ENCODE results near the gene SMPD3. TPM values are rescaled to one million over a fixed set of nuclear protein-coding genes. Genes with fewer than 3 reads are reported as not detected.

Gene SMPD3
- total and polyA plus RNA-seq, 2 of the 8 experiments (the other 6 are each of a cell fraction or from before 2014, with no cell fraction given) = 0.39 to 1.3 TPM

DNA sequence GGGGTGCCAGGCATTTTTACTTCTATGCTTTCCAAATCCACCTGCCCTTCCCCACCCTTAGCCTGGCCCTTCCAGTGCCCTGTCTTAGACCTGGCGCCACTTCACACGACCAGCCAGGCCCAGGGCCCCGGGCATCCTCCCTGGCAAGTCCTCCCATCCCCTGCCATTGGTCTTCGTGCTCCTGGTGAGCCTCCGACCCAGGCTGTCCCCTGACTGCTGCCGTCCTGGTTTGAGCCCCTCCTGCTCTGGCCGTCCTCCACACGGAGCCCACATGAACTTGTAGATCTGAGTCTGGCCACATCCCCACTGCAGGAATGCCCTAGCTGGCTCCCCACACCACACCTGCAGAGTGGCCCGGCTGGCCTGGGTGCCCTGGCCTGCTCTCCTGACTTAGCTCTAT is 93.5 kb downstream of the SMPD3 start:
- Histone ChIP-seq H3K4me1 (replicated peaks in 1 of 4; ENCODE audit: control insufficient read depth in 3 of 4, insufficient read depth in 4 of 4, low read length in 3 of 4) (no peaks in the 10 kb centered on the region), H4K5ac (ENCODE audit: insufficient read length, low read depth, low read length) (no peak overlapping the region), H3K79me2 (ENCODE audit: control insufficient read depth in 1 of 2, insufficient read depth in 2 of 2, low read length in 2 of 2) (no peaks in the 10 kb centered on the region), H4K20me1 (replicated peaks in 1 of 2; ENCODE audit: control insufficient read depth in 1 of 2, insufficient read depth in 2 of 2, low read length in 2 of 2) (peaks cover 0 to 12% of the 10 kb centered on the region in 2 experiments), H2BK15ac (ENCODE audit: low read length) (no peak overlapping the region), H3K36me3 (ENCODE audit: control insufficient read depth in 2 of 4, insufficient read depth in 4 of 4, low read length in 3 of 4) (peaks cover 6 to 44% (median 20%) of the 10 kb centered on the region in 4 experiments; a peak in 7 of 8 replicates), H3K56ac (replicated peaks; ENCODE audit: insufficient read length, low read depth, low read length) (no peak overlapping the region), H2AK5ac (ENCODE audit: low read depth, low read length) (no peak overlapping the region), H3K79me1 (ENCODE audit: low read depth, low read length) (no peaks in the 10 kb centered on the region), H3K23me2 (ENCODE audit: low read depth, low read length) (no peaks in the 10 kb centered on the region), H3K4ac (replicated peaks; ENCODE audit: insufficient read length, low read depth, low read length) (no peak overlapping the region), H3K4me3 (ENCODE audit: extremely low read depth in 1 of 4, insufficient read depth in 2 of 4, low read depth in 3 of 4, low read length in 4 of 4) (no peak overlapping the region), H2AFZ (ENCODE audit: low read length) (no peak overlapping the region), H3K14ac (ENCODE audit: insufficient read length) (no peak overlapping the region), H2BK120ac (replicated peaks; ENCODE audit: low read depth, low read length) (no peak overlapping the region), H3K18ac (ENCODE audit: extremely low read depth, low read length) (no peak overlapping the region), H4K8ac (ENCODE audit: extremely low read depth, insufficient read depth, low read length) (no peak overlapping the region), H3K23ac (ENCODE audit: insufficient read length) (no peak overlapping the region), H3K9me3 (ENCODE audit: insufficient read depth in 2 of 2, low read depth in 1 of 2, low read length in 1 of 2) (no peaks in the 10 kb centered on the region), H3K9ac (replicated peaks in 1 of 4; ENCODE audit: extremely low read depth in 1 of 4, low read depth in 3 of 4, low read length in 3 of 4) (no peak overlapping the region), H3K4me2 (ENCODE audit: insufficient read depth in 1 of 2, low read depth in 2 of 2, low read length in 2 of 2) (no peak overlapping the region), H2BK5ac (ENCODE audit: low read depth, low read length) (no peak overlapping the region; the same call in 1 of the 2 replicates), H2BK12ac (ENCODE audit: low read depth, low read length) (no peak overlapping the region), H3K27ac (ENCODE audit: low read depth, low read length) (no peak overlapping the region), H3K27me3 (replicated peaks in 1 of 4; ENCODE audit: control insufficient read depth in 3 of 4, extremely low read depth in 1 of 4, insufficient read depth in 3 of 4, low read length in 3 of 4) (no peaks in the 10 kb centered on the region), H4K91ac (replicated peaks; ENCODE audit: insufficient read length, low read length) (no peak overlapping the region), H2BK20ac (ENCODE audit: low read length) (no peak overlapping the region)
- TF ChIP-seq HDAC2 (IDR thresholded peaks at IDR 0.05; ENCODE audit: borderline replicate concordance in 1 of 2, low read depth in 2 of 2, low read length in 2 of 2) (no peak), RXRA (IDR thresholded peaks at IDR 0.05; ENCODE audit: insufficient read depth, low read depth, low read length) (no peak), JUND (IDR thresholded peaks at IDR 0.05; ENCODE audit: low read length) (no peak), CBX5 (IDR thresholded peaks at IDR 0.05; ENCODE audit: low read depth, low read length) (no peak), NRF1 (IDR thresholded peaks at IDR 0.05; ENCODE audit: low read depth, low read length) (no peak), SAP30 (IDR thresholded peaks at IDR 0.05; ENCODE audit: insufficient read depth, insufficient replicate concordance, low read length) (no peak)
- TF ChIP-seq, protein P1, sequence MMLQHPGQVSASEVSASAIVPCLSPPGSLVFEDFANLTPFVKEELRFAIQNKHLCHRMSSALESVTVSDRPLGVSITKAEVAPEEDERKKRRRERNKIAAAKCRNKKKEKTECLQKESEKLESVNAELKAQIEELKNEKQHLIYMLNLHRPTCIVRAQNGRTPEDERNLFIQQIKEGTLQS (IDR thresholded peaks at IDR 0.05; ENCODE audit: insufficient read depth, low read depth, low read length) = no peak
- FAIRE-seq = no peak
- POLR2A ChIA-PET (ENCODE audit: partially characterized antibody) = no interaction called here
- 95% methylated on average over 8 of the region's 9 CpGs; no CpG with 5 or more reads in 1 of the 2 experiments for WGBS, 2 experiments (ENCODE audit: extremely low coverage in 1 of 2, insufficient coverage in 1 of 2, insufficient read length in 1 of 2, insufficient replicate concordance in 2 of 2, low coverage in 1 of 2, low lambda C conversion rate in 2 of 2, missing lambda C conversion rate in 1 of 2)
- no peak for DNase-seq (ENCODE audit: low read depth in 1 of 2, low spot score in 2 of 2)
- CTCF ChIA-PET (ENCODE audit: partially characterized antibody) = interaction anchor here (0.7 to 6.2 kb wide), 21 partner anchors 10 to 166 kb away, joined by 3 to 95 read pairs (median 5); partner anchors contain the start of gene SLC7A6
